Suppressor macrophage (primary cell): ENCODE data around the gene SLC25A27.

Source experiments
- DNase-seq, 4 experiments: peaks; one replicate each; pipeline ENCODE4 v3.0.0-alpha.2; 2020 to 2022

SLC25A27 gene

GRCh38 chr6:46720401-46720800 is 67.6 kb downstream of the SLC25A27 start:
- peak in 3 of 4 experiments; percentile 48 to 54 (median 52) for DNase-seq
